Smooth muscle cell (in vitro differentiated cells): ENCODE measurements around the gene POMP. TPM values are rescaled to one million over a fixed set of nuclear protein-coding genes. Genes with fewer than 3 reads are reported as not detected.
A peak's percentile ranks its signal among the peaks of the same experiment; 100 is the strongest.

Source experiments
- DNase-seq: peaks from one replicate; lab custom pipeline; 2025; ENCODE audit not compliant: unreplicated experiment; lab: John Stamatoyannopoulos, UW
- H2AFZ ChIP-seq: fragments of 200-600 bp; sonication (generic); 2 replicates; pipeline ENCODE4 v1.6.0; 2016; ENCODE audit warnings: antibody characterized with exemption, low read depth, mild to moderate bottlenecking
- H3F3A ChIP-seq: fragments of 200-600 bp; sonication (generic); 2 replicates; pipeline ENCODE4 v1.6.0; 2017; ENCODE audit warnings: antibody characterized with exemption, low read depth
- H3K27ac ChIP-seq: fragments of 200-600 bp; sonication (generic); 2 replicates; pipeline ENCODE4 v1.5.1; 2016; ENCODE audit warnings: low read depth, mild to moderate bottlenecking
- H3K27me3 ChIP-seq: fragments of 200-600 bp; sonication (generic); 2 replicates; pipeline ENCODE4 v1.6.1; 2016; ENCODE audit warnings: low read depth, mild to moderate bottlenecking
- H3K36me3 ChIP-seq: fragments of 200-600 bp; sonication (generic); 2 replicates; pipeline ENCODE4 v1.5.1; 2016; ENCODE audit warnings: low read depth
- H3K4me1 ChIP-seq: fragments of 200-600 bp; sonication (generic); 2 replicates; pipeline ENCODE4 v1.5.1; 2016; ENCODE audit warnings: low read depth
- H3K4me2 ChIP-seq: fragments of 200-600 bp; sonication (generic); 2 replicates; pipeline ENCODE4 v1.6.0; 2016; ENCODE audit warnings: mild to moderate bottlenecking
- H3K4me3 ChIP-seq: fragments of 200-600 bp; sonication (generic); 2 replicates; pipeline ENCODE4 v1.5.1; 2016; ENCODE audit warnings: mild to moderate bottlenecking
- H3K79me2 ChIP-seq: fragments of 200-600 bp; sonication (generic); 2 replicates; pipeline ENCODE4 v1.6.0; 2016; ENCODE audit warnings: low read depth, mild to moderate bottlenecking
- H3K9ac ChIP-seq: fragments of 200-600 bp; sonication (generic); 2 replicates; pipeline ENCODE4 v1.6.0; 2016; ENCODE audit warnings: low read depth
- H3K9me3 ChIP-seq: fragments of 200-600 bp; sonication (generic); replicated peaks from 2 replicates; pipeline ENCODE4 v1.5.1; 2016; ENCODE audit warnings: low read depth
- H4K20me1 ChIP-seq: fragments of 200-600 bp; sonication (generic); 2 replicates; pipeline ENCODE4 v1.6.0; 2016; ENCODE audit warnings: low read depth
- WGBS: methylation state at CpG from one replicate; pipeline ENCODE4 v1.1.7; 2016; ENCODE audit warnings: low lambda C conversion rate; 5-methylcytosine and 5-hydroxymethylcytosine counted together
- polyA plus RNA-seq: library from polyadenylated mRNA; unstranded; fragments of >200 nt; fragmentation: Nextera tagmentation; extraction: Ambion mirVana; gene quantifications from 2 replicates; pipeline ENCODE4 v1.2.1, GENCODE V29; 2016
- total RNA-seq: library from RNA; depleted of rRNA; stranded (reverse); fragments of >200 nt; gene quantifications from 2 replicates; pipeline ENCODE4 v1.2.3, GENCODE V29; 2014
- TF ChIP-seq, protein P1 (sequence below): fragments of 200-600 bp; sonication (generic); IDR thresholded peaks from 2 replicates; pipeline ENCODE4 v1.5.1; 2017; ENCODE audit warnings: borderline replicate concordance, mild to moderate bottlenecking, antibody characterized with exemption; ENCODE audit not compliant: insufficient read depth, poor library complexity, severe bottlenecking

POMP gene
- total and polyA plus RNA-seq, 2 experiments from 2014 or later: 134 to 265 TPM

DNA sequence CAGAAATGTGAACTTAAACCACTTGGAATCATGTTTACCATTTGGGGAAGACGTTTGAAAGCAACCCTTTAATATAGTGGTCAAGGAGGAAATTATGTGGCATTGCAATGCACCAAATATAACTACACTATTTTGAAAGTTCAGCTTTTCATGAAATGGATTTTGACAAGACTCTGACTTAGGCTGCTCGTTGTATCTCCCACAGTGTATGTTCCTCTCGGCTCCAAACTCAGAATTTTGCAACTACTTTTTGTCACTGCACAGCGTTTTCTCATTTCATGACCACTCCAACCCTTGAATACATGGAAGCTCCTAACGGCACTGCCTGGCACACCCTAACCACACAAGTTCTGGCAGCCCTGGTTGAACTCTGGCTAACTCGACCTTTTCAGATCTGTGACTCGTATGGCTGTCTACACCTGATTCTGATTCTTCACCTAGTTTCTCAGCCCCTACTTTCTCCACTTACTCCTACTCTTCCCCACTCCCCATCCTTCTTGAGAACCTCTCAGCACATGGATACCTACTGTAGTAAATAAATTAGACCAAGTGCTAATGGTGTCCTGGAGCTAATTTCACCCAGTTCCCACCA, 7.0 kb upstream of the POMP start:
- Histone ChIP-seq H3K27me3 (no peaks in the 10 kb centered on the region), H3K4me3 (no peak overlapping the region), H2AFZ (no peak overlapping the region), H3K9ac (no peak overlapping the region), H3K36me3 (no peaks in the 10 kb centered on the region), H3K79me2 (peaks cover 33% of the 10 kb centered on the region), H4K20me1 (no peaks in the 10 kb centered on the region), H3K4me2 (peak overlapping the region; percentile 34), H3K9me3 (no peaks in the 10 kb centered on the region), H3K4me1 (peaks cover 8% of the 10 kb centered on the region), H3K27ac (peak overlapping the region; percentile 11), H3F3A (peaks cover 5% of the 10 kb centered on the region)
- TF ChIP-seq, protein P1, sequence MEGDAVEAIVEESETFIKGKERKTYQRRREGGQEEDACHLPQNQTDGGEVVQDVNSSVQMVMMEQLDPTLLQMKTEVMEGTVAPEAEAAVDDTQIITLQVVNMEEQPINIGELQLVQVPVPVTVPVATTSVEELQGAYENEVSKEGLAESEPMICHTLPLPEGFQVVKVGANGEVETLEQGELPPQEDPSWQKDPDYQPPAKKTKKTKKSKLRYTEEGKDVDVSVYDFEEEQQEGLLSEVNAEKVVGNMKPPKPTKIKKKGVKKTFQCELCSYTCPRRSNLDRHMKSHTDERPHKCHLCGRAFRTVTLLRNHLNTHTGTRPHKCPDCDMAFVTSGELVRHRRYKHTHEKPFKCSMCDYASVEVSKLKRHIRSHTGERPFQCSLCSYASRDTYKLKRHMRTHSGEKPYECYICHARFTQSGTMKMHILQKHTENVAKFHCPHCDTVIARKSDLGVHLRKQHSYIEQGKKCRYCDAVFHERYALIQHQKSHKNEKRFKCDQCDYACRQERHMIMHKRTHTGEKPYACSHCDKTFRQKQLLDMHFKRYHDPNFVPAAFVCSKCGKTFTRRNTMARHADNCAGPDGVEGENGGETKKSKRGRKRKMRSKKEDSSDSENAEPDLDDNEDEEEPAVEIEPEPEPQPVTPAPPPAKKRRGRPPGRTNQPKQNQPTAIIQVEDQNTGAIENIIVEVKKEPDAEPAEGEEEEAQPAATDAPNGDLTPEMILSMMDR: no peak
- DNase-seq: no peak
- WGBS: 69% methylated on average over 7 of the region's 7 CpGs

DNA sequence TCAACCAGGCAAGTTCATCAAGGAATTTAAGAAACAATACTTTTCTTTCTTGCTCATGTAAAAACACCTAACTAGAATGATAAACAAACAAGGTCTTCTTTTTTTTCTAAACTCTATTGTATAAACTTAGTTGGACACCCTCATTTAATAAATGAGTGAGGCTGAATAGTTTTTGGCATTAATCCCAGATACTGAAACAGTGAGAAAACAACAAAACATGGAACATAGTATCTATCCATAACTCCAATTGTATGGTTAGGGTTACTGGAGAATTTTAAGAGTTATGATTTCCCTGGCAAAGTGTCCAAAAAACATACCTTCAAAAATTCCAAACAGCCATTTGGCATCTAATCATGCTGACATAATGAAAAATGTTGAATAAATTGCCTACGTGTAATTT, 5.8 kb upstream of the POMP start:
- Histone ChIP-seq H3K9me3 (no peaks in the 10 kb centered on the region), H3F3A (peaks cover 5% of the 10 kb centered on the region), H3K4me1 (peaks cover 20% of the 10 kb centered on the region), H3K9ac (no peak overlapping the region), H3K27ac (no peak overlapping the region), H3K27me3 (no peaks in the 10 kb centered on the region), H2AFZ (no peak overlapping the region), H3K4me2 (no peak overlapping the region), H3K79me2 (peaks cover 45% of the 10 kb centered on the region), H3K36me3 (no peaks in the 10 kb centered on the region), H4K20me1 (no peaks in the 10 kb centered on the region), H3K4me3 (no peak overlapping the region)
- 100% methylated on average over 1 of the region's 1 CpG for WGBS
- TF ChIP-seq, protein P1: no peak
- DNase-seq: no peak

DNA sequence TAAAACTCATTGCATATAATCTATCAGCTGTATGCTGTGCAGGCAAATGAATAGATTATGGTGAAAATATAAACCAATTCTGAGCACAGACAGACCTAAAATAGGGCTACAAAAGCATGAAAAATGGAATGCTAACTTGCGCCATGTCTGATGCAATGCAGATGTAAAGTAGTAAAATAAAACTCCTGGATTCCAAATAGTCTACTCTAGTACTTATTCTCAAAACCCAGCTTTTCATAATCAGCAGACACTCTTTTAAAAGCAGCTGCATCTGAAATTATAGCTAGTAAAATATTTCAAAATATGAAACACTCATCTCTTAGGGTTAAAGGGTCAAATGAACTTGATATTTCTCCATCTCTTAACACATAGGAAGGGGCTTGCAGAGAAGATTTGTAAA, 4.7 kb upstream of the POMP start:
- Histone ChIP-seq H3K9ac (no peak overlapping the region), H3K27me3 (no peaks in the 10 kb centered on the region), H3K79me2 (peaks cover 55% of the 10 kb centered on the region), H3K36me3 (no peaks in the 10 kb centered on the region), H2AFZ (no peak overlapping the region), H3K27ac (no peak overlapping the region), H3F3A (peaks cover 5% of the 10 kb centered on the region), H3K9me3 (no peaks in the 10 kb centered on the region), H3K4me2 (no peak overlapping the region), H3K4me3 (no peak overlapping the region), H4K20me1 (no peaks in the 10 kb centered on the region), H3K4me1 (peaks cover 20% of the 10 kb centered on the region)
- TF ChIP-seq, protein P1: no peak
- WGBS: 70% methylated on average over 1 of the region's 1 CpG
- no peak for DNase-seq

DNA sequence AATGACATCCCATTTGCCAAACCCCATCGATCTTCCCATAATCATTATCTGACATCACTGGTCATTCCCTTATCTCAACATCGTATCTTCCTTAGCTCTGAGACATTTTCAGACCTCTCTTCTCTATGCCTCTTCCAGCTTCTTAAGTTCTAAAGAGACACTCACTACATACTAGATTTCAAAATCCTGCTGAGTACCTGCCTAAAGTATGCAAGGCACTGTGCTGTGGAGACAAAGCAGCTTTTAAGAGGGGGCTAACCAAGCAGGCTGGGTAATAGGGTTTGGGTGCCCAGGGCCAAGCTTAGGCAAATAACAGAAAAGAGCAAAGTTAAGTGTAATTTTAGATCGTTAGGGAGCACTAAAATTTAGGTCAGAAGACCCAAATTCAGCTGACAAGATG, 3.4 kb upstream of the POMP start:
- no peak overlapping the region for H3K9ac ChIP-seq
- TF ChIP-seq, protein P1: no peak
- H4K20me1 ChIP-seq: peaks cover 9% of the 10 kb centered on the region
- H3K27me3 ChIP-seq: no peaks in the 10 kb centered on the region
- H2AFZ ChIP-seq: no peak overlapping the region
- peaks cover 28% of the 10 kb centered on the region for H3K4me1 ChIP-seq
- DNase-seq: no peak
- peaks cover 5% of the 10 kb centered on the region for H3F3A ChIP-seq
- no peaks in the 10 kb centered on the region for H3K9me3 ChIP-seq
- peak overlapping the region; percentile 61 for H3K27ac ChIP-seq
- H3K4me3 ChIP-seq: no peak overlapping the region
- peak overlapping the region; percentile 50 for H3K4me2 ChIP-seq
- 32% methylated on average over 3 of the region's 3 CpGs for WGBS
- no peaks in the 10 kb centered on the region for H3K36me3 ChIP-seq
- H3K79me2 ChIP-seq: peaks cover 67% of the 10 kb centered on the region
